ENCODE measurements around the gene PLA2G5.

DNA sequence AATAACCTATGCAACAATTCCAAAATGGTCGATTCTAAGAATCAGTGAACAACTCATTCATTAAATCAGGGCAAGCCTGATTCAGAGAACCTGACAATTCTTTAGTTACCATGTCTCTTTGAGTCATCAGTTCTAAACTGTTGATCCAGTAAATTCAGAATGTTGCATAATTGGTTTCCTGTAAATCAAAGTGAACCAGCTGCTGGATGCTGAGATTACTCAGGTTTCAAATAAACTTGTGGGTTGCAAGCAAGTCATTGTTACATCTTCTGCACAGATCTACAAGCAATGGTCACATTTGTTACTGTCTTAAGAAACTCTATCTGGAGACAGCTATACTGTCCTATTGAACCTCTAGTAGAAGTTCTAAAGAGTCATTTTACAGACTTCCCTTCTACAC, 32.9 kb downstream of the PLA2G5 start:
- no peak for TF ChIP-seq POLR2AphosphoS5 (IDR thresholded peaks at IDR 0.05; ENCODE audit: control insufficient read depth, insufficient read depth, low read depth, low read length)
- TF ChIP-seq, protein P1, sequence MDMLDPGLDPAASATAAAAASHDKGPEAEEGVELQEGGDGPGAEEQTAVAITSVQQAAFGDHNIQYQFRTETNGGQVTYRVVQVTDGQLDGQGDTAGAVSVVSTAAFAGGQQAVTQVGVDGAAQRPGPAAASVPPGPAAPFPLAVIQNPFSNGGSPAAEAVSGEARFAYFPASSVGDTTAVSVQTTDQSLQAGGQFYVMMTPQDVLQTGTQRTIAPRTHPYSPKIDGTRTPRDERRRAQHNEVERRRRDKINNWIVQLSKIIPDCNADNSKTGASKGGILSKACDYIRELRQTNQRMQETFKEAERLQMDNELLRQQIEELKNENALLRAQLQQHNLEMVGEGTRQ (CRISPR knock-in tag; IDR thresholded peaks at IDR 0.05): no peak
- no peak for TF ChIP-seq ZNF324 (CRISPR knock-in tag; IDR thresholded peaks at IDR 0.05)
- no peak for TF ChIP-seq TEAD2 (tag; IDR thresholded peaks at IDR 0.05)
- TF ChIP-seq ZNF274 (IDR thresholded peaks at IDR 0.05; ENCODE audit: borderline replicate concordance, low read depth, low read length): no peak
- TF ChIP-seq ZKSCAN8 (CRISPR knock-in tag; IDR thresholded peaks at IDR 0.05): no peak
- no peak for TF ChIP-seq SMC3 (conservative IDR thresholded peaks at IDR 0.05; ENCODE audit: insufficient read depth, low read depth, low read length)
- no peak for TF ChIP-seq POLR2A (conservative IDR thresholded peaks at IDR 0.05)
- TF ChIP-seq MEF2A (IDR thresholded peaks at IDR 0.05; ENCODE audit: control insufficient read depth, low read depth, low read length): no peak
- TF ChIP-seq, protein P2, sequence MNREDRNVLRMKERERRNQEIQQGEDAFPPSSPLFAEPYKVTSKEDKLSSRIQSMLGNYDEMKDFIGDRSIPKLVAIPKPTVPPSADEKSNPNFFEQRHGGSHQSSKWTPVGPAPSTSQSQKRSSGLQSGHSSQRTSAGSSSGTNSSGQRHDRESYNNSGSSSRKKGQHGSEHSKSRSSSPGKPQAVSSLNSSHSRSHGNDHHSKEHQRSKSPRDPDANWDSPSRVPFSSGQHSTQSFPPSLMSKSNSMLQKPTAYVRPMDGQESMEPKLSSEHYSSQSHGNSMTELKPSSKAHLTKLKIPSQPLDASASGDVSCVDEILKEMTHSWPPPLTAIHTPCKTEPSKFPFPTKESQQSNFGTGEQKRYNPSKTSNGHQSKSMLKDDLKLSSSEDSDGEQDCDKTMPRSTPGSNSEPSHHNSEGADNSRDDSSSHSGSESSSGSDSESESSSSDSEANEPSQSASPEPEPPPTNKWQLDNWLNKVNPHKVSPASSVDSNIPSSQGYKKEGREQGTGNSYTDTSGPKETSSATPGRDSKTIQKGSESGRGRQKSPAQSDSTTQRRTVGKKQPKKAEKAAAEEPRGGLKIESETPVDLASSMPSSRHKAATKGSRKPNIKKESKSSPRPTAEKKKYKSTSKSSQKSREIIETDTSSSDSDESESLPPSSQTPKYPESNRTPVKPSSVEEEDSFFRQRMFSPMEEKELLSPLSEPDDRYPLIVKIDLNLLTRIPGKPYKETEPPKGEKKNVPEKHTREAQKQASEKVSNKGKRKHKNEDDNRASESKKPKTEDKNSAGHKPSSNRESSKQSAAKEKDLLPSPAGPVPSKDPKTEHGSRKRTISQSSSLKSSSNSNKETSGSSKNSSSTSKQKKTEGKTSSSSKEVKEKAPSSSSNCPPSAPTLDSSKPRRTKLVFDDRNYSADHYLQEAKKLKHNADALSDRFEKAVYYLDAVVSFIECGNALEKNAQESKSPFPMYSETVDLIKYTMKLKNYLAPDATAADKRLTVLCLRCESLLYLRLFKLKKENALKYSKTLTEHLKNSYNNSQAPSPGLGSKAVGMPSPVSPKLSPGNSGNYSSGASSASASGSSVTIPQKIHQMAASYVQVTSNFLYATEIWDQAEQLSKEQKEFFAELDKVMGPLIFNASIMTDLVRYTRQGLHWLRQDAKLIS (CRISPR knock-in tag; IDR thresholded peaks at IDR 0.05): no peak

Data from K562 (cell line).